ENCODE results near the gene LINGO4.
"Not testable (repeated sequence)": the region's sequence is repeated elsewhere in the genome, so short reads cannot be mapped to it uniquely, and the experiment has no call there.

DNA sequence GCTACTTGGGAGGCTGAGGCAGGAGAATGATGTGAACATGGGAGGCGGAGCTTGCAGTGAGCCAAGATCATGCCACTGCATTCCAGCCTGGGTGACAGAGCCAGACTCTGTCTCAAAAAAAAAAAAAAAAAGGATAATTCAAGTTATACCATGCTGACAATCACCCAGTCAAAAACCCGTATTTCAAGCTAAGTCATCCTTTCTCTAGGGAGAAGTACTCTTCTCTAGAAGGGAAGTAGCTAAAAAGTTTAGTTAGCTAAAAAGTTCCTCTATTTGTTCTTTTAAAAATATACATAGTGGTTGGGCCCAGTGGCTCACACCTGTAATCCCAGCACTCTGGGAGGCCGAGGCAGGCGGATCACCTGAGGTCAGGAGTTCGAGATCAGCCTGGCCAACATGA lies 24.5 kb downstream of the LINGO4 start:
- TF ChIP-seq, protein P1, sequence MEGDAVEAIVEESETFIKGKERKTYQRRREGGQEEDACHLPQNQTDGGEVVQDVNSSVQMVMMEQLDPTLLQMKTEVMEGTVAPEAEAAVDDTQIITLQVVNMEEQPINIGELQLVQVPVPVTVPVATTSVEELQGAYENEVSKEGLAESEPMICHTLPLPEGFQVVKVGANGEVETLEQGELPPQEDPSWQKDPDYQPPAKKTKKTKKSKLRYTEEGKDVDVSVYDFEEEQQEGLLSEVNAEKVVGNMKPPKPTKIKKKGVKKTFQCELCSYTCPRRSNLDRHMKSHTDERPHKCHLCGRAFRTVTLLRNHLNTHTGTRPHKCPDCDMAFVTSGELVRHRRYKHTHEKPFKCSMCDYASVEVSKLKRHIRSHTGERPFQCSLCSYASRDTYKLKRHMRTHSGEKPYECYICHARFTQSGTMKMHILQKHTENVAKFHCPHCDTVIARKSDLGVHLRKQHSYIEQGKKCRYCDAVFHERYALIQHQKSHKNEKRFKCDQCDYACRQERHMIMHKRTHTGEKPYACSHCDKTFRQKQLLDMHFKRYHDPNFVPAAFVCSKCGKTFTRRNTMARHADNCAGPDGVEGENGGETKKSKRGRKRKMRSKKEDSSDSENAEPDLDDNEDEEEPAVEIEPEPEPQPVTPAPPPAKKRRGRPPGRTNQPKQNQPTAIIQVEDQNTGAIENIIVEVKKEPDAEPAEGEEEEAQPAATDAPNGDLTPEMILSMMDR (IDR thresholded peaks at IDR 0.05; ENCODE audit: poor library complexity), result not testable (repeated sequence)
- not testable (repeated sequence) for TF ChIP-seq EZH2 (IDR thresholded peaks at IDR 0.05; ENCODE audit: borderline replicate concordance); EZH2phosphoT487 (IDR thresholded peaks at IDR 0.05; ENCODE audit: low read depth, severe bottlenecking, unreplicated experiment)

Data from hepatocyte (in vitro differentiated cells).